Heart left ventricle (tissue), 16 donors: ENCODE measurements around the gene CBL. TPM values are rescaled to one million over a fixed set of nuclear protein-coding genes. Genes with fewer than 3 reads are reported as not detected.
A peak's percentile ranks its signal among the peaks of the same experiment; 100 is the strongest.

Experiments used
- ATAC-seq, 4 donors: fragments of 200-7000 bp; cut with Tn5 transposase; one replicate each; pipeline ENCODE4 v1.9.1; 2020 to 2022; ENCODE audit warnings: moderate library complexity in 4 of 4, mild to moderate bottlenecking in 3 of 4, moderate number of reproducible peaks in 1 of 4
- DNase-seq, 5 donors: peaks; one replicate each; pipeline ENCODE4 v3.0.0-alpha.2; 2020
- H3K27ac ChIP-seq, 12 donors: fragments of 200-600 bp; sonication (generic) in 4 of 12; one replicate each; pipeline versions ENCODE4 v1.5.0 to v1.8.0; 2016 to 2022; ENCODE audit warnings: mild to moderate bottlenecking in 2 of 12
- H3K27me3 ChIP-seq, 9 donors: fragments of 200-600 bp; sonication (generic) in 2 of 9; one replicate each; pipeline versions ENCODE4 v1.5.1 to v1.8.0; 2016 to 2022; ENCODE audit warnings: mild to moderate bottlenecking in 3 of 9
- H3K36me3 ChIP-seq, 9 donors: fragments of 200-600 bp; sonication (generic) in 2 of 9; one replicate each; pipeline versions ENCODE4 v1.5.0 to v1.8.0; 2018 to 2022; ENCODE audit warnings: mild to moderate bottlenecking in 2 of 9
- H3K4me1 ChIP-seq, 12 donors: fragments of 200-600 bp; sonication (generic) in 4 of 12; one replicate each; pipeline versions ENCODE4 v1.5.0 to v1.8.0; 2016 to 2022; ENCODE audit warnings: mild to moderate bottlenecking in 3 of 12
- H3K4me3 ChIP-seq, 12 donors: fragments of 200-600 bp; sonication (generic) in 4 of 12; one replicate each; pipeline versions ENCODE4 v1.5.0 to v1.8.0; 2017 to 2022; ENCODE audit warnings: mild to moderate bottlenecking in 9 of 12, moderate library complexity in 4 of 12
- H3K9me3 ChIP-seq, 12 donors: fragments of 200-600 bp; sonication (generic) in 4 of 12; one replicate each; pipeline versions ENCODE4 v1.5.0 to v1.8.0; 2016 to 2022; ENCODE audit warnings: mild to moderate bottlenecking in 1 of 12
- POLR2A ChIP-seq, 2 donors: fragments of 450-650 bp; IDR thresholded peaks; one replicate each; pipeline ENCODE4 v1.6.1; 2017; ENCODE audit warnings: antibody characterized with exemption in 2 of 2, mild to moderate bottlenecking in 2 of 2, moderate library complexity in 2 of 2
- WGBS, 4 donors: extraction: QIAGEN DNeasy Blood & Tissue Kit in 2 of 4; methylation state at CpG; one replicate each; pipeline versions ENCODE4 v1.1.5 to v1.1.7; 2013 to 2018; 5-methylcytosine and 5-hydroxymethylcytosine counted together
- intact Hi-C, 10 donors: fragments of 100-400 bp; cut with DNase I; formaldehyde crosslinking; loops; one replicate each; pipeline versions ENCODE4 v1.11.1 to v1.14.2; 2022
- polyA plus RNA-seq, 2 donors: library from polyadenylated mRNA; stranded (reverse); fragments of 200-250 nt; gene quantifications; one replicate each; pipeline ENCODE4 v1.2.3, GENCODE V29; 2013
- total RNA-seq, 9 donors: library from RNA; depleted of rRNA in 2 of 9; stranded (reverse); fragments of >200 nt in 2 of 9; fragmentation: NEBNext Ultra II Directional in 3 of 9; extraction: Animal tissue kit (Norgen Biotek cat#: 25700) in 3 of 9; gene quantifications; one replicate each; pipeline versions ENCODE4 v1.1.0 to v1.2.4, GENCODE V29; 2016 to 2023
- TF ChIP-seq, protein P1 (sequence below), 12 donors: fragments of 200-600 bp; sonication (generic) in 4 of 12; IDR thresholded peaks; one replicate each; pipeline versions ENCODE4 v1.5.0 to v1.8.0; 2018 to 2022; ENCODE audit warnings: antibody characterized with exemption in 12 of 12, mild to moderate bottlenecking in 5 of 12
- donor health status: ischemic (EF 13 %, LVEDD 7.1; RV severe dilation, severe dysfunction).
- donor health status: healthy with polysubstance abuse.
- donor health status: DM: no; HTN: yes; CAD: no.
- donor health status: DM: no; HTN: no; CAD: no.
- donor health status: ischemic (EF 25% LVEDD 6.9; RV normal size, moderate dysfunction).
- donor health status: ischemic (EF 25% LVEDD 5.7; RV mildly dilated, moderate dysfunction).
- donor health status: healthy.
- donor health status: DM: yes; HTN: yes; CAD: no.
- donor health status: ischemic (EF 35%, LVEDD 5.7; RV mildly dilated, moderate dysfunction).
- donor health status: nonischemic (EF 11% LVEDD 7.7; RV severe dilation, severe dysfunction).
- donor health status: DM: yes; HTN: yes; CAD: no.
- donor health status: PGD.
- donor health status: ischemic (EF 29% LVEDD 5.4; RV normal size, mild dysfunction).
- donor health status: nonischemic (EF 23%, LVEDD 6.1; RV moderate dilation, normal function).

CBL gene
- total and polyA plus RNA-seq, 11 donors, result 3.1 to 20.4 (median 7.4) TPM

GRCh38 chr11:119322360-119322739, 116.2 kb downstream of the CBL start:
- DNase-seq (no peak), ATAC-seq (no peak)
- Histone ChIP-seq H3K27me3 (peaks cover 0 to 16% (median 0%) of the 10 kb centered on the region in 9 donors), H3K4me1 (peaks cover 0 to 65% (median 49%) of the 10 kb centered on the region in 12 donors), H3K36me3 (no peaks in the 10 kb centered on the region), H3K4me3 (peak overlapping the region in 7 of 12 donors; percentile 40 to 68 (median 63)), H3K9me3 (no peaks in the 10 kb centered on the region), H3K27ac (peak overlapping the region; percentile 85 to 99 (median 92))
- 37 to 53% (median 45%) methylated on average over 6 of the region's 6 CpGs for WGBS, 4 donors
- intact Hi-C loops, result loop anchor here in 9 of 10 donors (2.0 to 10.0 kb wide), 4 partner anchors 115 to 120 kb away; partner anchors contain the start of gene CBL (in 8 of the 9)
- TF ChIP-seq POLR2A (IDR thresholded peaks at IDR 0.05), result no peak
- TF ChIP-seq, protein P1, sequence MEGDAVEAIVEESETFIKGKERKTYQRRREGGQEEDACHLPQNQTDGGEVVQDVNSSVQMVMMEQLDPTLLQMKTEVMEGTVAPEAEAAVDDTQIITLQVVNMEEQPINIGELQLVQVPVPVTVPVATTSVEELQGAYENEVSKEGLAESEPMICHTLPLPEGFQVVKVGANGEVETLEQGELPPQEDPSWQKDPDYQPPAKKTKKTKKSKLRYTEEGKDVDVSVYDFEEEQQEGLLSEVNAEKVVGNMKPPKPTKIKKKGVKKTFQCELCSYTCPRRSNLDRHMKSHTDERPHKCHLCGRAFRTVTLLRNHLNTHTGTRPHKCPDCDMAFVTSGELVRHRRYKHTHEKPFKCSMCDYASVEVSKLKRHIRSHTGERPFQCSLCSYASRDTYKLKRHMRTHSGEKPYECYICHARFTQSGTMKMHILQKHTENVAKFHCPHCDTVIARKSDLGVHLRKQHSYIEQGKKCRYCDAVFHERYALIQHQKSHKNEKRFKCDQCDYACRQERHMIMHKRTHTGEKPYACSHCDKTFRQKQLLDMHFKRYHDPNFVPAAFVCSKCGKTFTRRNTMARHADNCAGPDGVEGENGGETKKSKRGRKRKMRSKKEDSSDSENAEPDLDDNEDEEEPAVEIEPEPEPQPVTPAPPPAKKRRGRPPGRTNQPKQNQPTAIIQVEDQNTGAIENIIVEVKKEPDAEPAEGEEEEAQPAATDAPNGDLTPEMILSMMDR (IDR thresholded peaks at IDR 0.05), result peak in 4 of 12 donors; percentile 6 to 18 (median 10)

DNA sequence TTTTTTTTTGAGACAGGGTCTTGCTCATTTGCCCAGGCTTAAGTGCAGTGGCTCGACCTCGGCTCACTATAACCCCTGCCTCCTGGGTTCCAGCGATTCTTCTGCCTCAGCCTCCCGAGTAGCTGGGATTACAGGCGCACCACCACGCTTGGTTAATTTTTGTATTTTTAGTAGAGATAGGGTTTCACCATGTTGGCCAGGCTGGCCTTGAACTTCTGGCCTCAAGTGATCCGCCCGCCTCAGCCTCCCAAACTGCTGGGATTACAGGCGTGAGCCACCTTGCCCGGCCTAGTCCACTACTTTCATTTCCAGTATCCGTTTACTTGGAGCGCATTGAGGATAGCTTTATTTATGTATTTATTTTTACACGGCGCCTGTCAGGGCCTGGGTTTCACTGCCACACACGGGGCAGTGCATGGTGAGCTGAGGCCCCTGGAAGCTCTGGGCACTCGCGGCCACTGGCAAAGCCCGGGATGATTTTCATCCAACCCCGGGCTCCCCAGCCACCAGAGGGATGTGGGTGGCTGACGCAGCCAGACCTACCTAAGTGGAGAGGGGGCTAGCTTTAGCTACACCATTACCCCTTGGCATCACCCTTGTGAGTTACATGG, 116.9 kb downstream of the CBL start:
- DNase-seq (no peak), ATAC-seq (no peak)
- peaks cover 0 to 58% (median 42%) of the 10 kb centered on the region in 12 donors for H3K4me1 ChIP-seq
- H3K36me3 ChIP-seq, result no peaks in the 10 kb centered on the region
- 77 to 83% (median 80%) methylated on average over 19 to 20 of the region's 20 CpGs for WGBS, 4 donors
- TF ChIP-seq POLR2A (IDR thresholded peaks at IDR 0.05), result no peak
- TF ChIP-seq, protein P1 (IDR thresholded peaks at IDR 0.05), result no peak
- H3K4me3 ChIP-seq, result no peak overlapping the region
- H3K27me3 ChIP-seq, result peaks cover 0 to 11% (median 0%) of the 10 kb centered on the region in 9 donors
- no peaks in the 10 kb centered on the region for H3K9me3 ChIP-seq
- intact Hi-C loops, result loop anchor here in 9 of 10 donors (2.0 to 10.0 kb wide), 4 partner anchors 116 to 121 kb away; partner anchors contain the start of gene CBL (in 8 of the 9)
- H3K27ac ChIP-seq, result peak overlapping the region in 10 of 12 donors; percentile 85 to 99 (median 92)

- intact Hi-C loops, result loop anchor here in 9 of 10 donors (2.0 to 10.0 kb wide), 4 partner anchors 116 to 121 kb away; partner anchors contain the start of gene CBL (in 8 of the 9)
- peak overlapping the region in 5 of 12 donors; percentile 28 to 99 (median 87) for H3K27ac ChIP-seq
- H3K27me3 ChIP-seq, result peaks cover 0 to 11% (median 0%) of the 10 kb centered on the region in 9 donors
- WGBS, 4 donors, result 6 to 14% (median 11%) methylated on average over 8 of the region's 8 CpGs
- peaks cover 0 to 53% (median 36%) of the 10 kb centered on the region in 12 donors for H3K4me1 ChIP-seq
- no peaks in the 10 kb centered on the region for H3K9me3 ChIP-seq
- ATAC-seq, result peak in 1 of 4 donors; percentile 5
- no peak overlapping the region for H3K4me3 ChIP-seq
- TF ChIP-seq, protein P1 (IDR thresholded peaks at IDR 0.05), result peak; percentile 74 to 88 (median 82)
- TF ChIP-seq POLR2A (IDR thresholded peaks at IDR 0.05), result no peak
- no peaks in the 10 kb centered on the region for H3K36me3 ChIP-seq
- peak in 4 of 5 donors; percentile 62 to 78 (median 64) for DNase-seq
Observed at GRCh38 chr11:119323532-119324033, 117.4 kb downstream of the CBL start.

DNA sequence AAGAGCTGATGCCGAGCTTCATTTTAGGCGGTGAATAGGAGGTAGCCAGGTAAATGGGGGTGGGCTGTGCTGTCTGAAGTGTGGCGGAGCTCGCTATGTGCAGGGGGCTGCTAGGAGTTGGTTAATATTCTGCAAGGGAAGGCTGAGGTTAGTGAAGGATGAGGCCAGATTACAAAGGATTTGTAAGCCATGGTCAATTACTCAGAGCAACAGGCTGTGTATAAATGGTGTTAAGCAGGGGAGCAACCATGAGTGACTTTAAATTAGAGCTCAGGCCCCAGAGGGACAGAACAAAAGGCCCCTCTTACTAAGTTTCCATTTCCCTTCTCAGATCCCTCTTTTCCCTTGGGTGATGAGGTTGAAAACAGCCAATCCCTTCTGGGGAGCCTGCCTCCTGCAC, 118.0 kb downstream of the CBL start:
- Histone ChIP-seq H3K4me3 (no peak overlapping the region), H3K27me3 (peaks cover 0 to 11% (median 0%) of the 10 kb centered on the region in 9 donors), H3K9me3 (no peaks in the 10 kb centered on the region), H3K27ac (peak overlapping the region in 1 of 12 donors; percentile 48), H3K4me1 (peaks cover 0 to 47% (median 30%) of the 10 kb centered on the region in 12 donors), H3K36me3 (no peaks in the 10 kb centered on the region)
- intact Hi-C loops, result loop anchor here in 7 of 10 donors (5.0 to 10.0 kb wide), 3 partner anchors 117 to 122 kb away; partner anchors contain the start of gene CBL (in 6 of the 7)
- ATAC-seq (no peak), DNase-seq (no peak)
- WGBS, 4 donors, result 58 to 70% (median 64%) methylated on average over 4 of the region's 4 CpGs
- TF ChIP-seq, protein P1 (IDR thresholded peaks at IDR 0.05), result no peak
- TF ChIP-seq POLR2A (IDR thresholded peaks at IDR 0.05), result no peak
